ENCODE measurements around the gene YEATS2.

DNA sequence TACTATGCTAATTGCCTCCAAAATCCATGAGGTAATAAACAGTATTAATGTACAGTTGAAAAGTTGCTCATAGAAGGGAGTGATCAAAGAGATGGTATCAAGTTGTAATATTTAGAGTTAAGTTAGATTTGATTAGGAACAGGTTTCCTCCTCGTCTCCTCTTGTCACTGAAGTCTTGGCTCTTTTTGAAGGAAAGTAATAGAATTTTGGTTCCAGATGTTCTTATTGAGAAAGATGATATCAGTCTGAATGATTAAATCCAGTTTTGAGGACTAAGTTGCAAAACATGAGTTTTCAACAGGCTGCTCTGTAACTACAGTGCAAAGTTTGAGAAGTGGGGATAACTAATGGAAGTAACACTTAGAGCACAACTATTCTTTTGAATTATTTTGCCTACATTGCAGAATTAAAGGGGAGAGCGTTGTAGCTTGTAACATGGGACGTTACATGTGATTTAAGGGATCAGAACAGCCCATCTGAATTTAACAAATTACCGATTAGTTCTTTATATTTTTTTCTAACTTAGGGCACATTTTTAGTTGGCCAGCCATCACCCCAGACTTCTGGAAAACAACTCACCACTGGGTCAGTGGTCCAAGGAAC lies 79.5 kb downstream of the YEATS2 start:
- no peak for TF ChIP-seq POLR2A (IDR thresholded peaks at IDR 0.05)
- TF ChIP-seq, protein P1, sequence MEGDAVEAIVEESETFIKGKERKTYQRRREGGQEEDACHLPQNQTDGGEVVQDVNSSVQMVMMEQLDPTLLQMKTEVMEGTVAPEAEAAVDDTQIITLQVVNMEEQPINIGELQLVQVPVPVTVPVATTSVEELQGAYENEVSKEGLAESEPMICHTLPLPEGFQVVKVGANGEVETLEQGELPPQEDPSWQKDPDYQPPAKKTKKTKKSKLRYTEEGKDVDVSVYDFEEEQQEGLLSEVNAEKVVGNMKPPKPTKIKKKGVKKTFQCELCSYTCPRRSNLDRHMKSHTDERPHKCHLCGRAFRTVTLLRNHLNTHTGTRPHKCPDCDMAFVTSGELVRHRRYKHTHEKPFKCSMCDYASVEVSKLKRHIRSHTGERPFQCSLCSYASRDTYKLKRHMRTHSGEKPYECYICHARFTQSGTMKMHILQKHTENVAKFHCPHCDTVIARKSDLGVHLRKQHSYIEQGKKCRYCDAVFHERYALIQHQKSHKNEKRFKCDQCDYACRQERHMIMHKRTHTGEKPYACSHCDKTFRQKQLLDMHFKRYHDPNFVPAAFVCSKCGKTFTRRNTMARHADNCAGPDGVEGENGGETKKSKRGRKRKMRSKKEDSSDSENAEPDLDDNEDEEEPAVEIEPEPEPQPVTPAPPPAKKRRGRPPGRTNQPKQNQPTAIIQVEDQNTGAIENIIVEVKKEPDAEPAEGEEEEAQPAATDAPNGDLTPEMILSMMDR (IDR thresholded peaks at IDR 0.05), result no peak
- no peak for TF ChIP-seq EP300 (IDR thresholded peaks at IDR 0.05)
